Astrocyte of the spinal cord (primary cell): ENCODE results near the gene DDX23.

Source experiments
- DNase-seq: peaks from one replicate; pipeline ENCODE4 v3.0.0; 2011; ENCODE audit warnings: low read depth, low spot score
- H3K4me3 ChIP-seq: 2 replicates; pipeline ENCODE4 v1.5.1; 2011; ENCODE audit warnings: low read depth, mild to moderate bottlenecking, low read length, moderate library complexity
- CTCF ChIP-seq: IDR thresholded peaks from 2 replicates; pipeline ENCODE4 v1.5.1; 2012; ENCODE audit warnings: low read depth, mild to moderate bottlenecking, low read length, inconsistent platforms
- in situ Hi-C: cut with HindIII; loops from 2 replicates; pipeline ENCODE4 v1.10.0; 2017; ENCODE audit warnings: low sequenced_read_pairs

DDX23 gene

GRCh38 chr12:48824905-48825304, 27.1 kb downstream of the DDX23 start:
- no peak for DNase-seq
- no peak for TF ChIP-seq CTCF
- H3K4me3 ChIP-seq, result no peak overlapping the region
- in situ Hi-C loops, result no loop called here

GRCh38 chr12:48824112-48824511, 27.9 kb downstream of the DDX23 start:
- TF ChIP-seq CTCF, result no peak
- H3K4me3 ChIP-seq, result no peak overlapping the region
- no peak for DNase-seq
- in situ Hi-C loops, result no loop called here

GRCh38 chr12:48823281-48823680, 28.7 kb downstream of the DDX23 start:
- DNase-seq, result no peak
- no peak for TF ChIP-seq CTCF
- in situ Hi-C loops, result no loop called here
- no peak overlapping the region for H3K4me3 ChIP-seq

GRCh38 chr12:48822711-48823110, 29.3 kb downstream of the DDX23 start:
- DNase-seq, result no peak
- TF ChIP-seq CTCF, result no peak
- H3K4me3 ChIP-seq, result no peak overlapping the region
- in situ Hi-C loops, result no loop called here

GRCh38 chr12:48822139-48822538, 29.8 kb downstream of the DDX23 start:
- DNase-seq, result no peak
- H3K4me3 ChIP-seq, result no peak overlapping the region
- in situ Hi-C loops, result no loop called here
- no peak for TF ChIP-seq CTCF

GRCh38 chr12:48819986-48820725, 31.8 kb downstream of the DDX23 start:
- H3K4me3 ChIP-seq, result no peak overlapping the region
- in situ Hi-C loops, result no loop called here
- no peak for DNase-seq
- no peak for TF ChIP-seq CTCF
